Small intestine (tissue), 7 donors: Measurements from ENCODE around the gene GAS7. TPM values are rescaled to one million over a fixed set of nuclear protein-coding genes. Genes with fewer than 3 reads are reported as not detected.
"Not testable (repeated sequence)": the region's sequence is repeated elsewhere in the genome, so short reads cannot be mapped to it uniquely, and the experiment has no call there.

ENCODE experiments used
- DNase-seq, 2 donors: peaks; one replicate each; pipeline versions ENCODE4 v3.0.0 to v3.0.0-alpha.2; 2013
- FAIRE-seq: peaks from 2 replicates; lab custom pipeline; 2012; peaks lifted over from hg19 to GRCh38; lab: Jason Lieb, UNC
- H3K27ac ChIP-seq, 3 donors: one replicate each; pipeline ENCODE4 v1.5.1; 2013; ENCODE audit warnings: low read length in 2 of 3, mild to moderate bottlenecking in 2 of 3, control low read depth in 1 of 3, inconsistent platforms in 1 of 3, low read depth in 1 of 3, moderate library complexity in 1 of 3
- H3K27me3 ChIP-seq, 3 donors: one replicate each; pipeline ENCODE4 v1.6.1; 2013; ENCODE audit warnings: low read length in 3 of 3, inconsistent platforms in 1 of 3; ENCODE audit not compliant: control insufficient read depth in 3 of 3, insufficient read depth in 3 of 3
- H3K36me3 ChIP-seq, 3 donors: one replicate each; pipeline ENCODE4 v1.6.1; 2013; ENCODE audit warnings: low read length in 3 of 3, inconsistent platforms in 1 of 3, low read depth in 1 of 3, mild to moderate bottlenecking in 1 of 3, moderate library complexity in 1 of 3; ENCODE audit not compliant: control insufficient read depth in 3 of 3, insufficient read depth in 2 of 3
- H3K4me1 ChIP-seq, 3 donors: one replicate each; pipeline ENCODE4 v1.6.1; 2013; ENCODE audit warnings: low read length in 2 of 3, inconsistent platforms in 1 of 3, low read depth in 1 of 3, mild to moderate bottlenecking in 1 of 3, moderate library complexity in 1 of 3; ENCODE audit not compliant: control insufficient read depth in 3 of 3, insufficient read depth in 2 of 3
- H3K4me3 ChIP-seq, 3 donors: one replicate each; pipeline ENCODE4 v1.5.1; 2013; ENCODE audit warnings: low read length in 3 of 3, control low read depth in 1 of 3, inconsistent platforms in 1 of 3, low read depth in 1 of 3, mild to moderate bottlenecking in 1 of 3, moderate library complexity in 1 of 3
- H3K9me3 ChIP-seq, 2 donors: one replicate each; pipeline ENCODE4 v1.6.1; 2013; ENCODE audit warnings: low read depth in 1 of 2, low read length in 1 of 2; ENCODE audit not compliant: control insufficient read depth in 2 of 2, insufficient read depth in 1 of 2
- WGBS, 3 donors: extraction: QIAGEN DNeasy Blood & Tissue Kit; methylation state at CpG; one replicate each; pipeline ENCODE4 v1.1.7; 2013; 5-methylcytosine and 5-hydroxymethylcytosine counted together
- polyA plus RNA-seq, 4 donors: library from polyadenylated mRNA; stranded (reverse) in 3 of 4; unstranded in 1 of 4; fragments of 200-250 nt in 3 of 4; fragments of 120-200 nt in 1 of 4; gene quantifications; one replicate each; pipeline versions ENCODE4 v1.2.1 to v1.2.3, GENCODE V29; 2013
- donor health status: healthy with polysubstance abuse.
- donor health status: control.
- donor health status: control.
- donor health status: Bipolar disorder and iron deficiency.
- donor health status: healthy.

GAS7 gene
- polyA plus RNA-seq, 4 donors, result 1.1 to 14.9 (median 5.9) TPM

DNA sequence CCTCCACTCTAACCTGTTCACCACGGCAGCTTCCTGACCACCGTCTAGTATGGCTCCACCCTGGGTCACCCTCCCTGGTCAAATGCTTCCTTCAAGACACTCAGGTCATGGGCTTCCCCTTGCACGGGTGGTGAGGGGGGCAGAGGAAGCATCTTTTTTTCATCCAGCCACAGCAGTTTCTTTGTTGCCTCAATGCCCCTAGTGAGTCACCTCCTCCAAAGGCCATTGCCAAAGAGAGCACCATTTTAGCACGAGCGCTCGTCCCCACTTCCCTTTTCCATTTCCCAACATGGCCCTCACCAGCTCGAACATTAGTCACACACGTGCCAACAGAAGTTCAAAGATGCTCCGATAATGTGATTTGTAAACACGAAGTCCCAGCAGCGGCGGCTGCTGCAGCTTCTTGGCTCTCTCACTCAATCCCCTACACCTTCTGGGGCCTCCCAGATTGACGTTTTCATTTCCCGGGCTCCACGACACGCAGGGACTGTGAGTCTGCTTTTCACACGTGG is 134.6 kb downstream of the GAS7 start:
- H3K36me3 ChIP-seq, result no peaks in the 10 kb centered on the region
- WGBS, 3 donors, result 48 to 80% (median 64%) methylated on average over 17 of the region's 17 CpGs
- peaks cover 0 to 4% (median 0%) of the 10 kb centered on the region in 3 donors for H3K4me1 ChIP-seq
- no peak overlapping the region for H3K4me3 ChIP-seq
- no peak for DNase-seq
- H3K27me3 ChIP-seq, result no peaks in the 10 kb centered on the region
- H3K27ac ChIP-seq, result no peak overlapping the region
- peaks cover 0 to 6% of the 10 kb centered on the region in 2 donors for H3K9me3 ChIP-seq
- no peak for FAIRE-seq

DNA sequence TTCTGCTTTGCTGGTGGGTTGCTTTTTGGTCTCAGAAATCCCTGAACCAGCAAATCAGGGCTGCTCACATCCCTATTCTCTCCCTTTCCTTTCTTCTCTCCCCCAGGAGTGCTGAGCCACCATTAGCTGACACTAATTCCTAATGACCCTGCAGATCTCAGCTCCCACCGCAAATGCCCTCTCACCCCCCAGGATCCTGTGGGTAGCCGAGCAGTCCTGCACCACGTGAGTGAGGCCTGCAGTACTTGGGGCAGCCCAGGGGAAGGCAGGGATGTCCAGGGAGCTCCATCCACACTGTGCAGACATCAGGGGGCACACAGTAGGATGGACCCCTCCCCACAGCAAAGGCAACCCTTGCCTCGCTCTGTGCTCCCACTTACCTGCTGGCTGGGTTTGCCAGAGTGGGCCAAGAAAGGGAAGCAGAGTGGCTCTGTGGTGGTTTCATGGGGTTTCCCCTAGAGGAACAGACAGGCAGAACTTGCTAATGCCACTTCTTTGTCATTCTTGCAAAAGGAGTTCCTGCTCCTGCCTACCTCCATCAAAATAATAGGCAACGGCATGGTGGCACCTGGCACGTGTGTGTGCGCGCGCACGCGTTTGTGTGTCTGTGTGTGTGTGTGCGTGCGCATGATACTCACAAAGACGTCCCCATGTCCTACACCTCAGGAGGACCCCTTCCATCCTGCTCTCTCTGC is 135.6 kb downstream of the GAS7 start:
- H3K4me3 ChIP-seq, result no peak overlapping the region
- peaks cover 0 to 4% (median 0%) of the 10 kb centered on the region in 3 donors for H3K4me1 ChIP-seq
- WGBS, 3 donors, result 81 to 89% (median 82%) methylated on average over 14 of the region's 14 CpGs
- FAIRE-seq (no peak), DNase-seq (no peak)
- no peak overlapping the region for H3K27ac ChIP-seq
- peaks cover 0 to 6% of the 10 kb centered on the region in 2 donors for H3K9me3 ChIP-seq
- no peaks in the 10 kb centered on the region for H3K27me3 ChIP-seq
- H3K36me3 ChIP-seq, result no peaks in the 10 kb centered on the region

- FAIRE-seq, result no peak
- H3K27ac ChIP-seq, result peak overlapping the region in 1 of 3 donors; percentile 32
- H3K36me3 ChIP-seq, result no peaks in the 10 kb centered on the region
Observed at GRCh38 chr17:10061111-10061845, 137.1 kb downstream of the GAS7 start.

DNA sequence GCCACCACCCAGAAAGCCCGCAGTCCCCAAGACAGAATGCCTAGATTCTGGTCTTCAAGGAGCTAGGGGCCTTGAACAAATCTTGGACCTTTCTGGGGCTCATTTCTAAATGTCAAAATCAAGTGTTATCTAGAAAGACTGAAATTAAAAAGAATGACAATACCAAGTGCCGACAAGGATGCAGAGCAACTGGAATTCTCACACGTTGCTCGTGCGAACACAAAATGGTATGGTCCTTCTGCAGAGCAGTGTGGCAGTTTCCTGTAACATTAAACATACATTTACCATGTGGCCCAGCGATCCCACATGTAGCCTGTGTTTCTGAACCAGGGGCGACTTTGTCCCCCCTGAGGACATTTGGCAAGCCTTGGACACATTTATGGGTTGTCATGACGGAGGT is 137.9 kb downstream of the GAS7 start:
- FAIRE-seq, result no peak
- WGBS, 3 donors, result 86 to 93% (median 92%) methylated on average over 8 of the region's 8 CpGs
- Histone ChIP-seq H3K36me3 (no peaks in the 10 kb centered on the region), H3K27ac (no peak overlapping the region), H3K4me3 (no peak overlapping the region), H3K9me3 (peaks cover 0 to 4% of the 10 kb centered on the region in 2 donors), H3K4me1 (peaks cover 0 to 4% (median 0%) of the 10 kb centered on the region in 3 donors), H3K27me3 (no peaks in the 10 kb centered on the region)
- no peak for DNase-seq

More at GRCh38 chr17:10061111-10061845, 137.1 kb downstream of the GAS7 start:
- no peak for DNase-seq
- H3K27me3 ChIP-seq, result no peaks in the 10 kb centered on the region
- WGBS, 3 donors, result 60 to 73% (median 68%) methylated on average over 13 of the region's 13 CpGs
- no peak overlapping the region for H3K4me3 ChIP-seq
- H3K9me3 ChIP-seq, result peaks cover 0 to 6% of the 10 kb centered on the region in 2 donors
- peaks cover 0 to 4% (median 0%) of the 10 kb centered on the region in 3 donors for H3K4me1 ChIP-seq

GRCh38 chr17:10059684-10060211 is 138.7 kb downstream of the GAS7 start:
- Histone ChIP-seq H3K36me3 (no peaks in the 10 kb centered on the region), H3K27ac (peak overlapping the region in 2 of 3 donors; percentile 11 to 22), H3K4me3 (no peak overlapping the region), H3K4me1 (peaks cover 0 to 4% (median 0%) of the 10 kb centered on the region in 3 donors), H3K9me3 (no peaks in the 10 kb centered on the region), H3K27me3 (no peaks in the 10 kb centered on the region)
- FAIRE-seq (no peak), DNase-seq (no peak)
- WGBS, 3 donors, result 53 to 79% (median 64%) methylated on average over 11 of the region's 11 CpGs

DNA sequence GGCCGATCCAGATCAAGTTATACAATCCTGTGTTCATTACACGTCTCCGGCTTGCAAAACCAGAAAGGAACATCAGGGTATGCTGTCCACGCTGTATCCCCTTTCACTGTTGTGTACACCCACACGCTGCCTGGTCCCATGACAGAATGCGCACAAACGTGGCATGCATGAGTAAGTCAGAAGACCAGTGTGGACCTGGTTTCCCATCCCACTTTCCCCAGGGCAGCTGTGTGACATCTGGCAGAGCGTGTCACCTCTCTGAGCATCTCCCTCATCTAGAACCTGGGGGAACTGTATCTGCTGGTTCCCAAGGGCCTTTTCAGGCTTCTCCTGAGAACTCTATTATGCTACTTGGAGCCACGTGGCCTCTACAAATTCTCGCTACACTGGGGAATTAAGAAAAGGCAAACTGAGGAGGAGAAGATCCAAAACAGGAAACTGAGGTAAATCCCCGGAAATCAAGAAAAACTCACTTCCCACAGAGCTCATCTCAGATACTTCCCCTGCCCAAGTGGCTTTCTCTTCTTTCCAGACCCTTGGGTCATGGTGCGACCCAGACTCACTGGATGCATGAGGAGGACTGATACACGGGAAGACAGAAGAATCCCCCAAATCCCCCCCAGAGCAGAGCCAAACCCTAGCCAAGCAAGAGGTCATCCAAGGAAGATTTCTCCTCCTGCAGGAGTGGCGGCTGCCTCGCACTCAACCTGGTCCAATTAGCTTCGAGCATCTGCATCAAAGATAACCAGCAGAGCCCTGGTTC is 139.3 kb downstream of the GAS7 start:
- Histone ChIP-seq H3K27me3 (no peaks in the 10 kb centered on the region), H3K27ac (no peak overlapping the region), H3K4me1 (peaks cover 0 to 4% (median 0%) of the 10 kb centered on the region in 3 donors), H3K4me3 (no peak overlapping the region), H3K9me3 (no peaks in the 10 kb centered on the region), H3K36me3 (no peaks in the 10 kb centered on the region)
- DNase-seq (no peak), FAIRE-seq (no peak)
- 79 to 90% (median 86%) methylated on average over 16 of the region's 16 CpGs for WGBS, 3 donors

DNA sequence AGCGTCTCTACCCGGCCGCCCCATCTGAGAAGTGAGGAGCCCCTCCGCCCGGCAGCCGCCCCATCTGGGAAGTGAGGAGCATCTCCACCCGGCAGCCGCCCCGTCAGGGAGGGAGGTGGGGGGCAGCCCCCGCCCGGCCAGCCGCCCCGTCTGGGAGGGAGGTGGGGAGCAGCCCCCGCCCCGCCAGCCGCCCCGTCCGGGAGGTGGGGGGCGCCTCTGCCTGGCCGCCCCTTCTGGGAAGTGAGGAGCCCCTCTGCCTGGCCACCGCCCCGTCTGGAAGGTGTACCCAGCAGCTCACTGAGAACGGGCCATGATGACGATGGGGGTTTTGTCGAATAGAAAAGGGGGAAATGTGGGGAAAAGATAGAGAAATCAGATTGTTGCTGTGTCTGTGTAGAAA is 140.9 kb downstream of the GAS7 start:
- H3K4me3 ChIP-seq, H3K36me3 ChIP-seq, FAIRE-seq, H3K4me1 ChIP-seq, H3K9me3 ChIP-seq, H3K27me3 ChIP-seq, DNase-seq, H3K27ac ChIP-seq: not testable (repeated sequence)
- WGBS, 3 donors, result 91 to 94% (median 93%) methylated on average over 17 to 25 of the region's 25 CpGs
